Measurements from ENCODE around the gene CDKN2AIP. TPM values are rescaled to one million over a fixed set of nuclear protein-coding genes. Genes with fewer than 3 reads are reported as not detected.
A peak's percentile ranks its signal among the peaks of the same experiment; 100 is the strongest.

Gene CDKN2AIP
- total and polyA plus RNA-seq, 10 of the 15 experiments (the other 5 are each of a cell fraction or from before 2014, with no cell fraction given), result 6.0 to 22.7 (median 15.9) TPM

DNA sequence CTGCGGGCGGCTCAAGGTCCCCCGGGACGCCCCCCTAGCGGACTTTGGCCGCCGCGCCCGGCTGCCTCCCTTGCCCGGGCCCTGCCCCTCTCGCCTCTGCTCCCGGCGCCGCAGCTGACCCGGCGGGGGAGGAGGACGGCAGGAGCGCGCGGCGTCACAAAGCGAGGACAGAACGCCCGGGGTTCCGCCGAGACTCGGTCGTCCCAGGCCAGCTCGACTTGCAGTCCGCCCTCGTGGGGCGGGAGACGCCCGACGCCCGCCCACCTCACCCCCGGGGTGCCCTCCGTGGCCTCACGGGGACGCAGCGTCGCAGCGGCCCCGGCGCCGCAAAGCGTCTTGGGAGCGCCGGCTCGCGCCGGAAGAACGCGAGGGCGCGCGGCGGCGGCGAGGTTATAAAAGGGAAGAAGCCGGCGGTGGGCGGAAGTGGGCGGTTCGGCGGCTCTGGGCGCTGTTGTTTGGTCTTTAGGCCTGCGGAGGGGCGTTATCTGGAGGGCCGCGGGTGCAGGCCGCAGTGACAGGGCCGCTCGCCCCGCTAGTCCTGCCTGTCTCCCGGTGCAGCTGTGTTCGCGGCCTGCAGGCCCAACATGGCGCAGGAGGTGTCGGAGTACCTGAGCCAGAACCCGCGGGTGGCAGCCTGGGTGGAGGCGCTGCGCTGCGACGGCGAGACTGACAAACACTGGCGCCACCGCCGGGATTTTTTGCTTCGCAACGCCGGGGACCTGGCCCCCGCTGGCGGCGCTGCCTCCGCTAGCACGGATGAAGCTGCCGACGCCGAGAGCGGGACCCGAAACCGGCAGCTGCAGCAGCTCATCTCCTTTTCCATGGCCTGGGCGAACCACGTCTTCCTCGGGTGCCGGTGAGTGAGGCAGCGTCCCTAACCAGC, at the start of gene CDKN2AIP (continued):
- TF ChIP-seq E4F1 (IDR thresholded peaks at IDR 0.05; ENCODE audit: borderline replicate concordance, partially characterized antibody) (no peak), TBL1XR1 (IDR thresholded peaks at IDR 0.05; ENCODE audit: low read depth, low read length) (peak; percentile 69)

- WGBS (ENCODE audit: insufficient coverage, insufficient replicate concordance, low lambda C conversion rate, missing lambda C conversion rate), result 57% methylated on average over 5 of the region's 5 CpGs
- POLR2A ChIA-PET, result no interaction called here
- TF ChIP-seq IKZF2 (IDR thresholded peaks at IDR 0.05) (no peak), POLR2A (IDR thresholded peaks at IDR 0.05; ENCODE audit: low read depth, low read length) (no peak), ZSCAN29 (IDR thresholded peaks at IDR 0.05) (no peak), MTA2 (IDR thresholded peaks at IDR 0.05; ENCODE audit: low read depth) (no peak), REST (IDR thresholded peaks at IDR 0.05; ENCODE audit: low read depth, low read length) (no peak), RCOR1 (conservative IDR thresholded peaks at IDR 0.05; ENCODE audit: low read depth, low read length) (no peak), TCF3 (IDR thresholded peaks at IDR 0.05; ENCODE audit: borderline replicate concordance, insufficient read depth, low read depth, low read length) (no peak), LARP7 (IDR thresholded peaks at IDR 0.05) (no peak), SKIL (IDR thresholded peaks at IDR 0.05; ENCODE audit: low read depth, poor library complexity, severe bottlenecking) (no peak), ZNF384 (IDR thresholded peaks at IDR 0.05; ENCODE audit: borderline replicate concordance, low read depth, low read length) (no peak), ZNF622 (IDR thresholded peaks at IDR 0.05) (no peak), NR2C2 (IDR thresholded peaks at IDR 0.05; ENCODE audit: borderline replicate concordance, control insufficient read depth, insufficient read length, low read depth) (no peak), IKZF1 (conservative IDR thresholded peaks at IDR 0.05) (no peak)
Measured at GRCh38 chr4:183395395-183395794, 49.0 kb upstream of the CDKN2AIP start.

More at GRCh38 chr4:183395395-183395794, 49.0 kb upstream of the CDKN2AIP start:
- no peak overlapping the region for H3K4me2 ChIP-seq (ENCODE audit: control insufficient read depth, insufficient read depth)
- in situ Hi-C loops (cut with MboI) (no loop called here), intact Hi-C loops (cut with micrococcal nuclease; ENCODE audit: unreplicated experiment) (no loop called here)
- no peaks in the 10 kb centered on the region for H3K36me3 ChIP-seq (ENCODE audit: control insufficient read depth in 2 of 2, insufficient read depth in 2 of 2, low read length in 1 of 2)
- ChIA-PET CTCF (interaction anchor here (0.6 to 2.5 kb wide), 4 partner anchors 12 to 457 kb away, joined by 3 to 6 read pairs (median 4); no protein-coding TSS in a partner anchor), SMC1A (ENCODE audit: uncharacterized antibody, unreplicated experiment) (interaction anchor here (0.7 to 1.0 kb wide), 2 partner anchors 15 to 550 kb away, joined by 3 to 5 read pairs; no protein-coding TSS in a partner anchor), RAD21 (ENCODE audit: unreplicated experiment) (no interaction called here)
- no peak overlapping the region for H3K4me3 ChIP-seq
- no peaks in the 10 kb centered on the region for H3K9me3 ChIP-seq (replicated peaks; ENCODE audit: control insufficient read depth, insufficient read depth, low read length)
- DNase-seq (ENCODE audit: low read depth, low spot score) (no peak), ATAC-seq (no peak), FAIRE-seq (no peak)
- H3K9ac ChIP-seq (ENCODE audit: control insufficient read depth, insufficient read depth, low read length), result no peak overlapping the region
- no peak overlapping the region for H2AFZ ChIP-seq (ENCODE audit: control insufficient read depth, low read depth, low read length)
- no TSS peak for BruUV-seq (replicated peaks)
- no peaks in the 10 kb centered on the region for H3K4me1 ChIP-seq (ENCODE audit: control insufficient read depth, insufficient read depth, low read length)
- H3K27me3 ChIP-seq (replicated peaks in 1 of 2; ENCODE audit: control insufficient read depth in 2 of 2, insufficient read depth in 2 of 2, low read length in 1 of 2), result peaks cover 0 to 3% of the 10 kb centered on the region in 2 experiments; a peak in 2 of 4 replicates
- H3K27ac ChIP-seq (ENCODE audit: control insufficient read depth, insufficient read depth), result no peak overlapping the region
- no peaks in the 10 kb centered on the region for H4K20me1 ChIP-seq (ENCODE audit: control insufficient read depth, insufficient read depth)
- H3K79me2 ChIP-seq (ENCODE audit: control insufficient read depth, insufficient read depth, low read length), result no peaks in the 10 kb centered on the region

Data from GM12878 (cell line).